ENCODE data around the gene CGRRF1. TPM values are rescaled to one million over a fixed set of nuclear protein-coding genes. Genes with fewer than 3 reads are reported as not detected.

Gene CGRRF1
- total and polyA plus RNA-seq, 2 of the 13 experiments (the other 11 are each of a cell fraction or from before 2014, with no cell fraction given) = 16.8 to 18.2 TPM

DNA sequence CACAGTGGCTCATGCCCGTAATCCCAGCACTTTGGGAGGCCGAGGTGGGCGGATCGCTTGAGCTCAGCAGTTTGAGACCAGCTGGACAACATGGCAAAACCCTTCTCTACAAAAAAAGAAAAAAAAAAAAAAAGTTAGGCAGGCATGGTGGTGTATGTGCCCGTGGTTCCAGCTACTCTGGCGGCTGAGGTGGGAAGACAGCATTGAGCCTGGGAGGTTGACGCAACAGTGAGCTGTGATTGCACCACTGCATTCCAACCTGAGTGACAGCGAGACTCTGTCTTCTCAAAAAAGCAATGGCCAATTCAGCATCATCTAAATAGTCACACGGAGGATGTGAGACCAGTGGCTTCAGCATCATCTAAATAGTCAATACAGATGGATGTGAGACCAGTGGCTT is 46.8 kb downstream of the CGRRF1 start (continued):
- TF ChIP-seq PHF20 (CRISPR knock-in tag; IDR thresholded peaks at IDR 0.05) = no peak
- no peak for TF ChIP-seq PHF8 (CRISPR knock-in tag; IDR thresholded peaks at IDR 0.05)
- TF ChIP-seq, protein P1, sequence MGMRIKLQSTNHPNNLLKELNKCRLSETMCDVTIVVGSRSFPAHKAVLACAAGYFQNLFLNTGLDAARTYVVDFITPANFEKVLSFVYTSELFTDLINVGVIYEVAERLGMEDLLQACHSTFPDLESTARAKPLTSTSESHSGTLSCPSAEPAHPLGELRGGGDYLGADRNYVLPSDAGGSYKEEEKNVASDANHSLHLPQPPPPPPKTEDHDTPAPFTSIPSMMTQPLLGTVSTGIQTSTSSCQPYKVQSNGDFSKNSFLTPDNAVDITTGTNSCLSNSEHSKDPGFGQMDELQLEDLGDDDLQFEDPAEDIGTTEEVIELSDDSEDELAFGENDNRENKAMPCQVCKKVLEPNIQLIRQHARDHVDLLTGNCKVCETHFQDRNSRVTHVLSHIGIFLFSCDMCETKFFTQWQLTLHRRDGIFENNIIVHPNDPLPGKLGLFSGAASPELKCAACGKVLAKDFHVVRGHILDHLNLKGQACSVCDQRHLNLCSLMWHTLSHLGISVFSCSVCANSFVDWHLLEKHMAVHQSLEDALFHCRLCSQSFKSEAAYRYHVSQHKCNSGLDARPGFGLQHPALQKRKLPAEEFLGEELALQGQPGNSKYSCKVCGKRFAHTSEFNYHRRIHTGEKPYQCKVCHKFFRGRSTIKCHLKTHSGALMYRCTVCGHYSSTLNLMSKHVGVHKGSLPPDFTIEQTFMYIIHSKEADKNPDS (CRISPR knock-in tag; IDR thresholded peaks at IDR 0.05) = no peak
- TF ChIP-seq, protein P2, sequence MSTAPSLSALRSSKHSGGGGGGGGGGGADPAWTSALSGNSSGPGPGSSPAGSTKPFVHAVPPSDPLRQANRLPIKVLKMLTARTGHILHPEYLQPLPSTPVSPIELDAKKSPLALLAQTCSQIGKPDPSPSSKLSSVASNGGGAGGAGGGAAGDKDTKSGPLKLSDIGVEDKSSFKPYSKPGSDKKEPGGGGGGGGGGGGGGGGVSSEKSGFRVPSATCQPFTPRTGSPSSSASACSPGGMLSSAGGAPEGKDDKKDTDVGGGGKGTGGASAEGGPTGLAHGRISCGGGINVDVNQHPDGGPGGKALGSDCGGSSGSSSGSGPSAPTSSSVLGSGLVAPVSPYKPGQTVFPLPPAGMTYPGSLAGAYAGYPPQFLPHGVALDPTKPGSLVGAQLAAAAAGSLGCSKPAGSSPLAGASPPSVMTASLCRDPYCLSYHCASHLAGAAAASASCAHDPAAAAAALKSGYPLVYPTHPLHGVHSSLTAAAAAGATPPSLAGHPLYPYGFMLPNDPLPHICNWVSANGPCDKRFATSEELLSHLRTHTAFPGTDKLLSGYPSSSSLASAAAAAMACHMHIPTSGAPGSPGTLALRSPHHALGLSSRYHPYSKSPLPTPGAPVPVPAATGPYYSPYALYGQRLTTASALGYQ (CRISPR knock-in tag; IDR thresholded peaks at IDR 0.05) = no peak
- TF ChIP-seq ARNT (IDR thresholded peaks at IDR 0.05) = no peak
- no peak for TF ChIP-seq PRMT3 (CRISPR knock-in tag; IDR thresholded peaks at IDR 0.05; ENCODE audit: borderline replicate concordance, low read depth)
- TF ChIP-seq, protein P3, sequence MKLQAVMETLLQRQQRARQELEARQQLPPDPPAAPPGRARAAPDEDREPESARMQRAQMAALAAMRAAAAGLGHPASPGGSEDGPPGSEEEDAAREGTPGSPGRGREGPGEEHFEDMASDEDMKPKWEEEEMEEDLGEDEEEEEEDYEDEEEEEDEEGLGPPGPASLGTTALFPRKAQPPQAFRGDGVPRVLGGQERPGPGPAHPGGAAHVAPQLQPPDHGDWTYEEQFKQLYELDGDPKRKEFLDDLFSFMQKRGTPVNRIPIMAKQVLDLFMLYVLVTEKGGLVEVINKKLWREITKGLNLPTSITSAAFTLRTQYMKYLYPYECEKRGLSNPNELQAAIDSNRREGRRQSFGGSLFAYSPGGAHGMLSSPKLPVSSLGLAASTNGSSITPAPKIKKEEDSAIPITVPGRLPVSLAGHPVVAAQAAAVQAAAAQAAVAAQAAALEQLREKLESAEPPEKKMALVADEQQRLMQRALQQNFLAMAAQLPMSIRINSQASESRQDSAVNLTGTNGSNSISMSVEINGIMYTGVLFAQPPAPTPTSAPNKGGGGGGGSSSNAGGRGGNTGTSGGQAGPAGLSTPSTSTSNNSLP (IDR thresholded peaks at IDR 0.05; ENCODE audit: low read depth, low read length) = no peak
- TF ChIP-seq, protein P4, sequence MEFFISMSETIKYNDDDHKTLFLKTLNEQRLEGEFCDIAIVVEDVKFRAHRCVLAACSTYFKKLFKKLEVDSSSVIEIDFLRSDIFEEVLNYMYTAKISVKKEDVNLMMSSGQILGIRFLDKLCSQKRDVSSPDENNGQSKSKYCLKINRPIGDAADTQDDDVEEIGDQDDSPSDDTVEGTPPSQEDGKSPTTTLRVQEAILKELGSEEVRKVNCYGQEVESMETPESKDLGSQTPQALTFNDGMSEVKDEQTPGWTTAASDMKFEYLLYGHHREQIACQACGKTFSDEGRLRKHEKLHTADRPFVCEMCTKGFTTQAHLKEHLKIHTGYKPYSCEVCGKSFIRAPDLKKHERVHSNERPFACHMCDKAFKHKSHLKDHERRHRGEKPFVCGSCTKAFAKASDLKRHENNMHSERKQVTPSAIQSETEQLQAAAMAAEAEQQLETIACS (CRISPR knock-in tag; IDR thresholded peaks at IDR 0.05) = no peak
- no peak for TF ChIP-seq TEAD2 (CRISPR knock-in tag; IDR thresholded peaks at IDR 0.05)
- TF ChIP-seq, protein P5, sequence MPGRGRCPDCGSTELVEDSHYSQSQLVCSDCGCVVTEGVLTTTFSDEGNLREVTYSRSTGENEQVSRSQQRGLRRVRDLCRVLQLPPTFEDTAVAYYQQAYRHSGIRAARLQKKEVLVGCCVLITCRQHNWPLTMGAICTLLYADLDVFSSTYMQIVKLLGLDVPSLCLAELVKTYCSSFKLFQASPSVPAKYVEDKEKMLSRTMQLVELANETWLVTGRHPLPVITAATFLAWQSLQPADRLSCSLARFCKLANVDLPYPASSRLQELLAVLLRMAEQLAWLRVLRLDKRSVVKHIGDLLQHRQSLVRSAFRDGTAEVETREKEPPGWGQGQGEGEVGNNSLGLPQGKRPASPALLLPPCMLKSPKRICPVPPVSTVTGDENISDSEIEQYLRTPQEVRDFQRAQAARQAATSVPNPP (CRISPR knock-in tag; IDR thresholded peaks at IDR 0.05) = no peak
- TF ChIP-seq NR2F1 (CRISPR knock-in tag; IDR thresholded peaks at IDR 0.05) = no peak
- TF ChIP-seq KAT8 (CRISPR knock-in tag; IDR thresholded peaks at IDR 0.05) = peak; percentile 53; the same call in 1 of the 2 replicates
- no peak for TF ChIP-seq ZNF292 (CRISPR knock-in tag; IDR thresholded peaks at IDR 0.05; ENCODE audit: borderline replicate concordance, low read depth)
- no peak for TF ChIP-seq ZNF7 (CRISPR knock-in tag; IDR thresholded peaks at IDR 0.05)
- no peak for TF ChIP-seq SETDB1 (CRISPR knock-in tag; IDR thresholded peaks at IDR 0.05; ENCODE audit: borderline replicate concordance)
- no peak for TF ChIP-seq ZNF337 (CRISPR knock-in tag; IDR thresholded peaks at IDR 0.05; ENCODE audit: borderline replicate concordance, low read depth)
- no peak for TF ChIP-seq SYNCRIP (IDR thresholded peaks at IDR 0.05; ENCODE audit: insufficient read depth, low read depth, low read length)
- no peak for TF ChIP-seq NAIF1 (CRISPR knock-in tag; IDR thresholded peaks at IDR 0.05; ENCODE audit: borderline replicate concordance)
- TF ChIP-seq, protein P6, sequence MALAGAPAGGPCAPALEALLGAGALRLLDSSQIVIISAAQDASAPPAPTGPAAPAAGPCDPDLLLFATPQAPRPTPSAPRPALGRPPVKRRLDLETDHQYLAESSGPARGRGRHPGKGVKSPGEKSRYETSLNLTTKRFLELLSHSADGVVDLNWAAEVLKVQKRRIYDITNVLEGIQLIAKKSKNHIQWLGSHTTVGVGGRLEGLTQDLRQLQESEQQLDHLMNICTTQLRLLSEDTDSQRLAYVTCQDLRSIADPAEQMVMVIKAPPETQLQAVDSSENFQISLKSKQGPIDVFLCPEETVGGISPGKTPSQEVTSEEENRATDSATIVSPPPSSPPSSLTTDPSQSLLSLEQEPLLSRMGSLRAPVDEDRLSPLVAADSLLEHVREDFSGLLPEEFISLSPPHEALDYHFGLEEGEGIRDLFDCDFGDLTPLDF (CRISPR knock-in tag; IDR thresholded peaks at IDR 0.05) = no peak
- no peak for TF ChIP-seq TP53 (CRISPR knock-in tag; conservative IDR thresholded peaks at IDR 0.05)
- TF ChIP-seq HOXA3 (CRISPR knock-in tag; IDR thresholded peaks at IDR 0.05) = peak; percentile 41; the same call in 1 of the 2 replicates
- no peak for TF ChIP-seq ZNF234 (CRISPR knock-in tag; conservative IDR thresholded peaks at IDR 0.05)

Data from HepG2 (cell line).